ENCODE data around the gene ATG4B. TPM values are rescaled to one million over a fixed set of nuclear protein-coding genes. Genes with fewer than 3 reads are reported as not detected.
"Not testable (repeated sequence)": the region's sequence is repeated elsewhere in the genome, so short reads cannot be mapped to it uniquely, and the experiment has no call there.

ATG4B gene
- total RNA-seq, 1 donor from 2014 or later, result 75.8 TPM

DNA sequence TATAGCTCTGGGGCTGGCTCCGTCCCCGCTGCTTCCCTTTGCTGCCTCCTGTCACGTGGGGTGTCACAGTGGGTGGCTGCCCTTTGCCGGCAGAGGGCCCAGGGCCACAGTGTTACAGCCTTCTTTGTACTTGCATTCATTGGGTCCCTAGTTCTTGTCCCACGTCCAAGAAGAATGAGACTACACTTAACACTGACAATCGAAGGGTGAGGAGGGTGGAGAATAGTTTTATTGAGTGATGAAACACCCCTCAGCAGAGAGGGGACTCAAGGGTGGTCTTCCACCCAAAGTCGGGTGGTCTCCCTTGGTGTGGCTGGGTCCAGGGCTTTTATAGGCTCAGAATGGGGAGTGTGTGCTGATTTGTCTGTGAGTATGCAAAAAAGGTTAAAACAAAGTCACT, 1.9 kb downstream of the ATG4B start:
- DNase-seq (ENCODE audit: low read depth, low spot score), result no peak

GRCh38 chr2:241640165-241640795, 2.8 kb downstream of the ATG4B start:
- no peak for DNase-seq (ENCODE audit: low read depth, low spot score)

GRCh38 chr2:241641631-241642030, 4.1 kb downstream of the ATG4B start:
- no peak for DNase-seq (ENCODE audit: low read depth, low spot score)

GRCh38 chr2:241645056-241645914, 7.8 kb downstream of the ATG4B start:
- DNase-seq (ENCODE audit: low read depth, low spot score), result no peak

- DNase-seq (ENCODE audit: low read depth, low spot score), result no peak
Observed at GRCh38 chr2:241645915-241646645, 8.6 kb downstream of the ATG4B start.

DNA sequence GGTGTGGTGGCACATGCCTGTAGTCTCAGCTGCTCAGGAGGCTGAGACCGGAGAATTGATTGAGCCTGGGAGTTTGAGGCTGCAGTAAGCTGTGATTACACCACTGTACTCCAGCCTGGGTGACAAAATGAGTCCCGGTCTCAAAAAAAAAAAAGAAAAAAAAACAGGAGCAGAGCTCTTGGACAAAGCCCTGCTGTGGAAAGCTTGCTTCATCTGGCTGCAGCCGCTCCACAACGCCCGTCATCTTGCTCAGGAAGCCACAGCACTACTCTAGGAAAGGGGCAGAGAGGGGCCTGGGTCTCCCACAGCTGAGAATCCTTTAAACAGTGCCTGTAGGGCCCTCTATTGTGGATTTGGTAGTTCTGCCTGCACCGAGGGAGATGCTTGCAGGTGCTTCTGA, 11.0 kb downstream of the ATG4B start:
- no peak for DNase-seq (ENCODE audit: low read depth, low spot score)

GRCh38 chr2:241649404-241649803, 11.9 kb downstream of the ATG4B start:
- DNase-seq (ENCODE audit: low read depth, low spot score), result no peak

- DNase-seq (ENCODE audit: low read depth, low spot score), result no peak
Observed at GRCh38 chr2:241649927-241650326, 12.4 kb downstream of the ATG4B start.

GRCh38 chr2:241652142-241652541, 14.6 kb downstream of the ATG4B start:
- DNase-seq (ENCODE audit: low read depth, low spot score), result no peak

GRCh38 chr2:241652722-241653121, 15.2 kb downstream of the ATG4B start:
- DNase-seq (ENCODE audit: low read depth, low spot score), result no peak

GRCh38 chr2:241653210-241653750, 15.8 kb downstream of the ATG4B start:
- DNase-seq (ENCODE audit: low read depth, low spot score), result no peak

DNA sequence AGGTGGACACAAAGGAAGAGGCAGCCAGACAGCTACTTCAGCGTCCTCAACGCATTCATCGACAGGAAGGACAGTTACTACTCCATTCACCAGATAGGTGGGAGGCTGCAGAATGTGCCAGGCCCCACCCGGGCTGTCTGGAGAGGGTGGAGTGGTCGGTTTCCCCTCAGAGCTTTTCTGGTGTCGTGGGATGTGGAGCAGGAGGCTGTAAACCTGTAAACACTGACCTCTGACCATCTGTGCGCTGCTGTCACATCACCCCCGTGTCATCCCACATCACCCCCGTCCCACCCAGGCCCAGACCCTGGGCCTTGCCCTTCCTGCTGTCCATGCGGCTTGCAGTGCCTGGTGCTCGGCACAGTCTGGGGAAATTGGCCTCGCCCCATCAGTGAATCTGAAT, 17.1 kb downstream of the ATG4B start:
- DNase-seq (ENCODE audit: low read depth, low spot score), result no peak

DNA sequence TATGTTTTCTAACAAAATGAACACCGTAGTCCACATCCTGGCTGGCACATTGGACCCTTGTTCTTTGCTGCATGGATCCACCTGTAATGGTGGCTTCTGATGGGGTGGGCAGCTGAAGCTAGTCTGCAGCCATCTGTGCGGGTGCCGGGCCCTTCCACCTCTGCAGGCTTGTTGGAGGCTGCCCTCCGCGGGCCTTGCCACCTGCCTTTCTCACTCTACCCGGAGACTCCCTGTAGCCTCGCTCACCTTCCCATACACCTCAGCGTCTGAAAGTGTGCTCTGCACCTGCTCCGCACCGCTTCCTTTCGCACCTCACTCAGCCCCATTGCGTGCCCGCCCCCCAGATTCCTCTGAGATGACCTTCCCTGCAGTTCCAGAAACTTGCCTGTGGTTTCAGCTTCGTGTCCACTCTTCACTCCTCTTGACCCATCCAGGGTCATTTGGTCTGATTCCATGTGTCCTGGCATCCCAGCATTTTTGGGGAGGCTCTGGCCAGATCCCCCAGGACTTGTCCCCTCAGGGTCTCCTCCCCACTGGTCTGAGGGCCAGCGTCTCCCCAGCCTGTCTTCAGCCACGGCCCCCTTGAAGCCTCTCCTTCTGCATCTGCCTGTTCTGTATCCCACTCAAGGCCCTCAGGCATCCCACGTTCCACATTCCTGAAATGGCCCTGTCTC, 18.2 kb downstream of the ATG4B start:
- DNase-seq (ENCODE audit: low read depth, low spot score), result no peak

GRCh38 chr2:241656190-241656741, 18.8 kb downstream of the ATG4B start:
- DNase-seq (ENCODE audit: low read depth, low spot score), result no peak

- no peak for DNase-seq (ENCODE audit: low read depth, low spot score)
Observed at GRCh38 chr2:241657786-241658254, 20.3 kb downstream of the ATG4B start.

DNA sequence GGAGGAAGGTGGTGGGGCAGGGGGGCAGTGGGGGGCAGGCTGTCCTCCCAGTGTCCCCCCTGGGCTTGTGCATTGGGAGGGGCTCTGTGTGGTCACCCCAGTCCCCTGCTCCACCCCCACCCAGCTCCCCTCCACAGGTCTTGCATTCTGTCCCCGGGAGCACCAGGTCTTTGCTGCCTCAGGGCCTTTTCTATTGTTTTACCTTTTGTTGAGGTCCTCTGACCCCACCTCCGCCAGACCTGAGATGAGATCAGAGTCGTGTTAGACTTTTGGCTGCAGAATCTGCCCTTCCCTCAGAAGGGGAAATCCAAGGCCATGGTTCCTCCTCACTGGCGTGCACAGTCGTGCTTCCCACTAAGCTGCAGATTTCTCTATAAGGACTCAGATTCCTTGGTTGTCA, 20.8 kb downstream of the ATG4B start:
- no peak for DNase-seq (ENCODE audit: low read depth, low spot score)

DNA sequence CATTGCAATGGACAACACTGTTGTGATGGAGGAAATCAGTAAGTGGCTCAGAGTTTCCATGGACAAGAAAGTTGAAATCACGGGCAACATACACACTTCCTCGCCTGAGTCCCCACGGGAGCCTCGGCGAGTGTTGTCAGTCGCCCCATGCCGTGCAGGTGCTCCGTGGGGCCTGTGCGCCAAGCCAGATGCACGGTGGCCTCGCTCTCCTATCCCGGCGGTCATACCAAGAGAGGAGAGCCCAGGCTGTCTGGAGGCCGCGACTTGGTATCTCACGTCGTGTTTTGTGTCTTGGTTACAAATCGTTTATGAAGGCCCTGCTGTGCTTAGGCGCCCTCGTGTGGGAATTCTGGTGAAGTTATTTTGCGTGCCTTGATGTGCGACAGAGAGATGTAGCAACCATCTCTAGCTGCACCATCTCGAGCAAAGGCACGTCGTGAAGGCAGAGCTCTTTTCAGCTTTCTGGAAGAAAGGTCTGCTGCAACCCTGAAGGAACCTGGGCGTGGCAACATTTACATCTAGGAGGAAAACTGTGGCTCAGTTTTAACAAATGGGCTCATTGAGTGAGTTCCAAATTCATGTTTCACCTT, 21.8 kb downstream of the ATG4B start:
- no peak for DNase-seq (ENCODE audit: low read depth, low spot score)

DNA sequence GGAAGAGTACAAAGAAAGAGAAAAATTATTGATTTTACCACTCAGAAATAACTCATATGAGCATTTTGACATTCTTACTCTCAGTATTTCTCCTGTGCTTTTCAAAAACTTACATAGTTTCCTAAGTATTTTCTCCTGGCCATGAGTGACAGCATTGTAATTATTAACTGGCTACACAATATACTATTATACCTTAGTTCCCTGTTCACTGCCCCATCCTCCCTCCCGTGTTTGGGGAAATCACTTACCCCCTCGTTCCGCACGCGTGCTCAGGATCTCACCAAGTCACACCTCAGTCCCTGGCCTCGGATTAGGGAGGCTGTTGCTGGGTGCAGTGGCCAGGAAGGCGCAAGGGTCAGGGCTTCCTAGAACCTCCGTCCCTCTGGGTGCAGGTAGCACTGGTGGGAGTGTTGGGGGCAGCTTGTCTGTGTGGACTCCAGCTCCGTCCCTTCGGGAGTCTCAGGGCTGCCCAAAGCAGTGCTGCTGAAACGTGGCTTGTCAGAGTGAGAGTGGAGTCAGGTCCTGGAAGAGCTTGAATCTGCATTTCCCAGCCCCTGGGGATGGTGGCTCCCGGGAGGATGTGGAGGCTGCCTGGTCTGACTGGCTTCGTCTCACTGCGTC, 23.2 kb downstream of the ATG4B start:
- no peak for DNase-seq (ENCODE audit: low read depth, low spot score)

DNA sequence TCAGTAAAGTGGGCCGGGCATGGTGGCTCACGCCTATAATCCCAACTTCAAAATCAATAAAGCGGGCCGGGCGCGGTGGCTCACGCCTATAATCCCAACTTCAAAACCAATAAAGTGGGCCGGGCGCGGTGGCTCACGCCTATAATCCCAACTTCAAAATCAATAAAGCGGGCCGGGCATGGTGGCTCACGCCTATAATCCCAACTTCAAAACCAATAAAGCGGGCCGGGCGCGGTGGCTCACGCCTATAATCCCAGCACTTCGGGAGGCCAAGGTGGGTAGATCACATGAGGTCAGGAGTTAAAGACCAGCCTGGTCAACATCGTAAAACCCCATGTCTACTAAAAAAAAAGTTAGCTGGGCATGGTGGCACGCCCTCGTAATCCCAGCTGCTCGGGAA, 25.2 kb downstream of the ATG4B start:
- not testable (repeated sequence) for DNase-seq (ENCODE audit: low read depth, low spot score)

Measured in pulmonary artery endothelial cell (primary cell).